Thyroid gland (tissue), 4 donors: ENCODE measurements around the gene CERK.

Experiments
- CTCF ChIP-seq, 6 experiments: fragments of 200-600 bp in 3 of 6; fragments of 450-650 bp in 3 of 6; sonication (generic) in 3 of 6; IDR thresholded peaks; one replicate each; pipeline ENCODE4 v1.5.1; 2016 to 2019; ENCODE audit warnings: antibody characterized with exemption in 6 of 6, mild to moderate bottlenecking in 2 of 6, inconsistent platforms in 1 of 6, moderate library complexity in 1 of 6
- POLR2A ChIP-seq, 2 donors: fragments of 450-650 bp; IDR thresholded peaks; one replicate each; pipeline ENCODE4 v1.6.1; 2017; ENCODE audit warnings: antibody characterized with exemption in 2 of 2, mild to moderate bottlenecking in 2 of 2, moderate library complexity in 1 of 2

DNA sequence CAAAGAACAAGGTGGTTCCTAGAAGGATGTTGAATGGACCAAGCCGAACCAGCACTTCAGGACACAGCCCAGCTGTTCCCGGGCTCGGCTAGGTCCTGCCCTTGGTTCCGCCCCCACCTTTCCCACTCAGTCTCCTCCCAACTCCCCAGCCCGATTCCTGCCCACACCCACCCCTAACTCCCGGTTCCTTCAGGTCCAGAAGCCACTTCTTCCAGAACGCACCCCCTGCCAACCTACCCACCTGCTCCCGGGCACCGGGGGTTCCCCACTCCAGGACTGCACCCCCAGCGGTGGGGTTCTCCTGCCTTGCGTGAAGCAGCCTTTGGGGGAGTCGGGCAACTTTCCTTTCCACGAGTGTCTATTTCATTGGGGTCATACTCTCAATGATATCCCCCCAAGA, 30.7 kb downstream of the CERK start:
- TF ChIP-seq CTCF (IDR thresholded peaks at IDR 0.05) = no peak
- TF ChIP-seq POLR2A (IDR thresholded peaks at IDR 0.05) = no peak
